HepG2 (cell line): ENCODE measurements around the gene GFAP.

Experiments used
- EZH2 ChIP-seq: conservative IDR thresholded peaks from 2 replicates; pipeline ENCODE4 v1.6.1; 2012; ENCODE audit warnings: mild to moderate bottlenecking, low read depth, low read length, moderate library complexity
- JUND ChIP-seq: sonication (generic); formaldehyde crosslinking; IDR thresholded peaks from 2 replicates; pipeline ENCODE4 v1.8.0; 2022; ENCODE audit warnings: mild to moderate bottlenecking, missing genetic modification reagents
- POLR2A ChIP-seq, 2 experiments: IDR thresholded peaks; 2 replicates each; pipeline ENCODE4 v1.6.1; 2011; ENCODE audit warnings: low read depth in 2 of 2, low read length in 2 of 2, mild to moderate bottlenecking in 1 of 2, moderate library complexity in 1 of 2; ENCODE audit not compliant: insufficient read depth in 1 of 2
- SP2 ChIP-seq: sonication (generic); formaldehyde crosslinking; IDR thresholded peaks from 2 replicates; pipeline ENCODE4 v1.5.1; 2020; ENCODE audit warnings: mild to moderate bottlenecking, missing genetic modification reagents
- TAF1 ChIP-seq: sonication (generic); formaldehyde crosslinking; IDR thresholded peaks from 2 replicates; pipeline ENCODE4 v1.4.0; 2020; ENCODE audit warnings: missing genetic modification reagents
- USF2 ChIP-seq, 2 experiments: sonication (generic) in 1 of 2; formaldehyde crosslinking in 1 of 2; IDR thresholded peaks; 2 replicates each; pipeline versions ENCODE4 v1.5.1 to v1.6.1; 2011 to 2020; ENCODE audit warnings: borderline replicate concordance in 1 of 2, low read depth in 1 of 2, low read length in 1 of 2, mild to moderate bottlenecking in 1 of 2, missing genetic modification reagents in 1 of 2, moderate library complexity in 1 of 2
- ZNF274 ChIP-seq: sonication (generic); formaldehyde crosslinking; IDR thresholded peaks from 2 replicates; pipeline ENCODE4 v1.5.1; 2020; ENCODE audit warnings: mild to moderate bottlenecking, missing genetic modification reagents
- TF ChIP-seq, protein P1 (sequence below), 2 experiments: IDR thresholded peaks; 2 replicates each; pipeline ENCODE4 v1.6.1; 2011 to 2012; ENCODE audit warnings: low read length in 2 of 2, borderline replicate concordance in 1 of 2, low read depth in 1 of 2, mild to moderate bottlenecking in 1 of 2, moderate library complexity in 1 of 2

GRCh38 chr17:44907729-44908470 lies 7.4 kb downstream of the GFAP start:
- TF ChIP-seq TAF1 (CRISPR knock-in tag) (no peak), USF2 (IDR thresholded peaks at IDR 0.05; ENCODE audit: low read depth, low read length) (no peak), USF2 (CRISPR knock-in tag; IDR thresholded peaks at IDR 0.05; ENCODE audit: borderline replicate concordance) (no peak), SP2 (CRISPR knock-in tag) (no peak), ZNF274 (CRISPR knock-in tag) (no peak), EZH2 (no peak), POLR2A (IDR thresholded peaks at IDR 0.05; ENCODE audit: insufficient read depth in 1 of 2, low read depth in 2 of 2, low read length in 2 of 2) (no peak), JUND (CRISPR knock-in tag) (no peak)
- TF ChIP-seq, protein P1, sequence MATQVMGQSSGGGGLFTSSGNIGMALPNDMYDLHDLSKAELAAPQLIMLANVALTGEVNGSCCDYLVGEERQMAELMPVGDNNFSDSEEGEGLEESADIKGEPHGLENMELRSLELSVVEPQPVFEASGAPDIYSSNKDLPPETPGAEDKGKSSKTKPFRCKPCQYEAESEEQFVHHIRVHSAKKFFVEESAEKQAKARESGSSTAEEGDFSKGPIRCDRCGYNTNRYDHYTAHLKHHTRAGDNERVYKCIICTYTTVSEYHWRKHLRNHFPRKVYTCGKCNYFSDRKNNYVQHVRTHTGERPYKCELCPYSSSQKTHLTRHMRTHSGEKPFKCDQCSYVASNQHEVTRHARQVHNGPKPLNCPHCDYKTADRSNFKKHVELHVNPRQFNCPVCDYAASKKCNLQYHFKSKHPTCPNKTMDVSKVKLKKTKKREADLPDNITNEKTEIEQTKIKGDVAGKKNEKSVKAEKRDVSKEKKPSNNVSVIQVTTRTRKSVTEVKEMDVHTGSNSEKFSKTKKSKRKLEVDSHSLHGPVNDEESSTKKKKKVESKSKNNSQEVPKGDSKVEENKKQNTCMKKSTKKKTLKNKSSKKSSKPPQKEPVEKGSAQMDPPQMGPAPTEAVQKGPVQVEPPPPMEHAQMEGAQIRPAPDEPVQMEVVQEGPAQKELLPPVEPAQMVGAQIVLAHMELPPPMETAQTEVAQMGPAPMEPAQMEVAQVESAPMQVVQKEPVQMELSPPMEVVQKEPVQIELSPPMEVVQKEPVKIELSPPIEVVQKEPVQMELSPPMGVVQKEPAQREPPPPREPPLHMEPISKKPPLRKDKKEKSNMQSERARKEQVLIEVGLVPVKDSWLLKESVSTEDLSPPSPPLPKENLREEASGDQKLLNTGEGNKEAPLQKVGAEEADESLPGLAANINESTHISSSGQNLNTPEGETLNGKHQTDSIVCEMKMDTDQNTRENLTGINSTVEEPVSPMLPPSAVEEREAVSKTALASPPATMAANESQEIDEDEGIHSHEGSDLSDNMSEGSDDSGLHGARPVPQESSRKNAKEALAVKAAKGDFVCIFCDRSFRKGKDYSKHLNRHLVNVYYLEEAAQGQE (IDR thresholded peaks at IDR 0.05; ENCODE audit: borderline replicate concordance in 1 of 2, low read depth in 1 of 2, low read length in 2 of 2), result no peak
